GM12878 (cell line): ENCODE results near the gene RAD51. TPM values are rescaled to one million over a fixed set of nuclear protein-coding genes. Genes with fewer than 3 reads are reported as not detected.
A peak's percentile ranks its signal among the peaks of the same experiment; 100 is the strongest.

Experiments
- ATAC-seq: fragments of 200-7000 bp; cut with Tn5 transposase; 3 replicates; pipeline ENCODE4 v1.9.1; 2020; ENCODE audit warnings: mild to moderate bottlenecking, moderate library complexity
- BruUV-seq: library from RNA; stranded (reverse); fragments of 400-500 nt; replicated peaks from 2 replicates; lab custom pipeline; 2021; lab: Mats Ljungman, UMichigan
- CTCF ChIA-PET: fragments of 300-600 bp; sonication (Branson Sonifier 250); formaldehyde crosslinking; extraction: SDS; loops from one replicate; lab custom pipeline; 2021; ENCODE audit warnings: inconsistent platforms; lab: Yijun Ruan, JAX
- POLR2A ChIA-PET: fragments of 350-600 bp; formaldehyde crosslinking; extraction: SDS; loops from one replicate; lab custom pipeline; 2021; ENCODE audit warnings: inconsistent platforms; lab: Charles Lee
- RAD21 ChIA-PET: fragments of 300-600 bp; sonication (Branson Sonifier 250); formaldehyde crosslinking; loops from one replicate; lab custom pipeline; 2023; ENCODE audit warnings: antibody characterized with exemption; ENCODE audit not compliant: unreplicated experiment; lab: Charles Lee
- SMC1A ChIA-PET: fragments of 300-600 bp; sonication (Branson Sonifier 250); formaldehyde crosslinking; loops from one replicate; lab custom pipeline; 2023; ENCODE audit not compliant: unreplicated experiment, uncharacterized antibody; lab: Charles Lee
- DNase-seq: peaks from one replicate; pipeline ENCODE4 v3.0.0-alpha.2; 2011; ENCODE audit warnings: low read depth, low spot score
- FAIRE-seq: peaks from 3 replicates; lab custom pipeline; 2011; peaks lifted over from hg19 to GRCh38; lab: Jason Lieb, UNC
- H2AFZ ChIP-seq: 2 replicates; pipeline ENCODE4 v1.6.0; 2011; ENCODE audit warnings: low read depth, low read length, control low read depth; ENCODE audit not compliant: control insufficient read depth
- H3K27ac ChIP-seq: 2 replicates; pipeline ENCODE4 v1.5.1; 2011; ENCODE audit warnings: control low read depth; ENCODE audit not compliant: control insufficient read depth, insufficient read depth
- H3K27me3 ChIP-seq, 2 experiments: replicated peaks in 1 of 2; 2 replicates each; pipeline versions ENCODE4 v1.6.0 to v1.6.1; 2011; ENCODE audit warnings: low read length in 1 of 2; ENCODE audit not compliant: control insufficient read depth in 2 of 2, insufficient read depth in 2 of 2
- H3K36me3 ChIP-seq, 2 experiments: 2 replicates each; pipeline ENCODE4 v1.5.1; 2011; ENCODE audit warnings: low read length in 1 of 2; ENCODE audit not compliant: control insufficient read depth in 2 of 2, insufficient read depth in 2 of 2
- H3K4me1 ChIP-seq: 2 replicates; pipeline ENCODE4 v1.6.1; 2011; ENCODE audit warnings: mild to moderate bottlenecking, low read length, moderate library complexity, mixed read lengths; ENCODE audit not compliant: control insufficient read depth, insufficient read depth
- H3K4me2 ChIP-seq: 2 replicates; pipeline ENCODE4 v1.6.0; 2011; ENCODE audit warnings: control low read depth; ENCODE audit not compliant: control insufficient read depth, insufficient read depth
- H3K4me3 ChIP-seq: fragments of 200-600 bp; sonication (generic); 2 replicates; pipeline ENCODE4 v1.5.1; 2016
- H3K79me2 ChIP-seq: 2 replicates; pipeline ENCODE4 v1.6.0; 2011; ENCODE audit warnings: low read length; ENCODE audit not compliant: control insufficient read depth, insufficient read depth
- H3K9ac ChIP-seq: 2 replicates; pipeline ENCODE4 v1.8.0; 2011; ENCODE audit warnings: low read length, control low read depth, mixed read lengths; ENCODE audit not compliant: control insufficient read depth, insufficient read depth
- H3K9me3 ChIP-seq: replicated peaks from 3 replicates; pipeline ENCODE4 v1.5.1; 2011; ENCODE audit warnings: mild to moderate bottlenecking, low read length; ENCODE audit not compliant: control insufficient read depth, insufficient read depth
- H4K20me1 ChIP-seq: 2 replicates; pipeline ENCODE4 v1.6.0; 2011; ENCODE audit not compliant: control insufficient read depth, insufficient read depth
- IRF4 ChIP-seq: IDR thresholded peaks from 2 replicates; pipeline ENCODE4 v1.6.1; 2011; ENCODE audit warnings: low read depth, low read length
- NKRF ChIP-seq: fragments of 450-650 bp; conservative IDR thresholded peaks from 2 replicates; pipeline ENCODE4 v1.6.1; 2017; ENCODE audit warnings: mild to moderate bottlenecking, moderate library complexity
- NR2C2 ChIP-seq: IDR thresholded peaks from 2 replicates; pipeline ENCODE4 v1.6.1; 2011; ENCODE audit warnings: borderline replicate concordance, low read depth; ENCODE audit not compliant: control insufficient read depth, insufficient read length
- NR2F1 ChIP-seq: fragments of 450-650 bp; conservative IDR thresholded peaks from 2 replicates; pipeline ENCODE4 v1.6.1; 2017; ENCODE audit warnings: mild to moderate bottlenecking
- PAX5 ChIP-seq: IDR thresholded peaks from 2 replicates; pipeline ENCODE4 v1.6.1; 2011; ENCODE audit warnings: low read depth, low read length, borderline replicate concordance
- RFX5 ChIP-seq: IDR thresholded peaks from 2 replicates; pipeline ENCODE4 v1.6.1; 2011; ENCODE audit warnings: low read depth, low read length, improper control_type of control experiment
- STAT1 ChIP-seq: fragments of 450-650 bp; conservative IDR thresholded peaks from 2 replicates; pipeline ENCODE4 v1.6.1; 2014; ENCODE audit warnings: antibody characterized with exemption, mild to moderate bottlenecking
- TAF1 ChIP-seq: IDR thresholded peaks from 2 replicates; pipeline ENCODE4 v1.6.1; 2011; ENCODE audit warnings: mild to moderate bottlenecking, low read depth, low read length, borderline replicate concordance
- TCF3 ChIP-seq: IDR thresholded peaks from 2 replicates; pipeline ENCODE4 v1.6.1; 2012; ENCODE audit warnings: low read depth, mild to moderate bottlenecking, low read length, borderline replicate concordance; ENCODE audit not compliant: insufficient read depth
- WGBS: methylation state at CpG from one replicate; pipeline ENCODE4 v1.1.6; 2016; ENCODE audit warnings: low lambda C conversion rate; ENCODE audit not compliant: insufficient replicate concordance, insufficient coverage; ENCODE audit errors: missing lambda C conversion rate; 5-methylcytosine and 5-hydroxymethylcytosine counted together
- in situ Hi-C: fragments of 300-500 bp; cut with MboI; formaldehyde crosslinking; loops from 9 replicates; pipeline ENCODE4 v1.14.3; 2018; ENCODE audit warnings: mixed read lengths
- intact Hi-C: fragments of 100-400 bp; cut with micrococcal nuclease; formaldehyde crosslinking; loops from one replicate; pipeline ENCODE4 v1.14.2; 2022; ENCODE audit not compliant: unreplicated experiment
- polyA plus RNA-seq, 11 experiments: library from polyadenylated mRNA; depleted of rRNA in 4 of 11; unstranded in 6 of 11; stranded (reverse) in 5 of 11; fragments of >200 nt; fragmentation: Nextera tagmentation in 4 of 11; fragmentation: Illumina TruSeq in 1 of 11; extraction: Ambion mirVana in 4 of 11; extraction: Trizol in 1 of 11; gene quantifications; 1 replicate in 1 of 11; 2 replicates in 10 of 11; pipeline versions ENCODE4 v1.2.1 to v1.2.3, GENCODE V29; 2011 to 2016; ENCODE audit warnings: inconsistent platforms in 2 of 11, missing spikeins in 2 of 11, low read depth in 1 of 11
- total RNA-seq, 4 experiments: library from RNA; depleted of rRNA in 3 of 4; stranded (reverse); fragments of >200 nt in 3 of 4; fragmentation: Illumina TruSeq in 1 of 4; extraction: Trizol in 1 of 4; gene quantifications; 2 replicates each; pipeline versions ENCODE4 v1.2.1 to v1.2.3, GENCODE V29; 2013 to 2021

Gene RAD51
- total and polyA plus RNA-seq, 10 of the 15 experiments (the other 5 are each of a cell fraction or from before 2014, with no cell fraction given), result 13.1 to 55.0 (median 30.6) TPM

DNA sequence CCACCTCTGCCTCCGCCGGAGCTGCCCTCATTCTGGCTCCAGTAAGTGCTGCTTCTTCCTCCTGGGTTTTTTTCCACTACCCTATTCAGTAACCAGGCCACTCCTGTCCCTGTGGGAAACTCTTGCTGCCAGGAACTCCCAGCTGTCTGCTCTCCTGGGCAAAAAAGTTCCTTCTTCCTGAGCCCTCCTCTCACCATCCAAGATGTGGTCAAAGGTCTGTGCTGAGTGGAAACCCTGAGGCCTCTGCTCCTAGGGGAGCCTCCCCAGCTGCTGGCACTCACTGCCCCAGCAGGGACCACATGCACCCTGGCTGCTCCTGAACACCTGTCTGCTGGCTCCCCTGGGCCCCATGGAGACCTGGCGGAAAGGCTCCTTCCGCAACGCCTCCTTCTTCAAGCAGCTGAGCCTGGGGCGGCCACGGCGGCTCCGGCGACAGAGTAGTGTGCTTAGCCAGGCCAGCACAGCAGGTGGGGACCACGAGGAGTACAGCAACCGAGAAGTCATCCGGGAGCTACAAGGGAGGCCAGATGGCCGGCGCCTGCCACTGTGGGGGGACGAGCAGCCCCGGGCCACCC lies 75.3 kb downstream of the RAD51 start:
- Histone ChIP-seq H3K27ac (peak overlapping the region; percentile 65), H3K9ac (peak overlapping the region; percentile 15; the same call in 1 of the 2 replicates), H2AFZ (peak overlapping the region; percentile 25), H3K27me3 (no peaks in the 10 kb centered on the region), H3K9me3 (no peaks in the 10 kb centered on the region), H4K20me1 (no peaks in the 10 kb centered on the region), H3K79me2 (no peaks in the 10 kb centered on the region), H3K4me1 (peaks cover 32% of the 10 kb centered on the region), H3K4me2 (peak overlapping the region; percentile 52), H3K4me3 (no peak overlapping the region), H3K36me3 (peaks cover 0 to 11% of the 10 kb centered on the region in 2 experiments; a peak in 2 of 4 replicates)
- intact Hi-C loops (no loop called here), in situ Hi-C loops (no loop called here)
- TF ChIP-seq IRF4 (no peak), TCF3 (0 out of 2 replicates have a peak, but pooled peaks have one; percentile 64)
- CTCF ChIA-PET, result interaction anchor here (1.0 to 3.1 kb wide), 12 partner anchors 9 to 102 kb away, joined by 3 to 17 read pairs (median 4); partner anchors contain the start of gene RAD51
- SMC1A ChIA-PET, result interaction anchor here (0.6 to 1.3 kb wide), 8 partner anchors 14 to 91 kb away, joined by 3 to 5 read pairs (median 4); partner anchors contain the start of gene RAD51
- RAD21 ChIA-PET, result interaction anchor here (0.7 to 3.3 kb wide), 4 partner anchors 12 to 102 kb away, joined by 4 to 11 read pairs (median 4); no protein-coding TSS in a partner anchor
- DNase-seq (no peak), FAIRE-seq (no peak), ATAC-seq (no peak; the same call in 1 of the 3 replicates)
- 88% methylated on average over 17 of the region's 17 CpGs for WGBS
- no TSS peak for BruUV-seq
- POLR2A ChIA-PET, result interaction anchor here (0.6 to 2.7 kb wide), 9 partner anchors 8 to 461 kb away, joined by 3 to 12 read pairs (median 3); partner anchors contain the start of gene RAD51

GRCh38 chr15:40771242-40771641 lies 76.3 kb downstream of the RAD51 start:
- intact Hi-C loops (no loop called here), in situ Hi-C loops (no loop called here)
- H3K27me3 ChIP-seq, result no peaks in the 10 kb centered on the region
- no peak overlapping the region for H3K27ac ChIP-seq
- peaks cover 26% of the 10 kb centered on the region for H3K4me1 ChIP-seq
- H4K20me1 ChIP-seq, result no peaks in the 10 kb centered on the region
- DNase-seq (no peak), FAIRE-seq (no peak), ATAC-seq (no peak)
- POLR2A ChIA-PET, result interaction anchor here (2.3 to 2.7 kb wide), 2 partner anchors 77 to 100 kb away, joined by 9 to 12 read pairs; partner anchors contain the start of gene RAD51
- peaks cover 0 to 16% of the 10 kb centered on the region in 2 experiments; a peak in 2 of 4 replicates for H3K36me3 ChIP-seq
- no peaks in the 10 kb centered on the region for H3K9me3 ChIP-seq
- no peak overlapping the region for H3K9ac ChIP-seq
- CTCF ChIA-PET, result interaction anchor here (1.5 to 1.9 kb wide), 2 partner anchors 8 to 77 kb away, joined by 5 to 6 read pairs; partner anchors contain the start of gene RAD51
- no peaks in the 10 kb centered on the region for H3K79me2 ChIP-seq
- WGBS, result 94% methylated on average over 5 of the region's 5 CpGs
- H2AFZ ChIP-seq, result no peak overlapping the region
- no TSS peak for BruUV-seq
- no peak overlapping the region for H3K4me3 ChIP-seq
- TF ChIP-seq NKRF (no peak), NR2C2 (no peak), STAT1 (no peak), NR2F1 (no peak), TAF1 (no peak), PAX5 (no peak), IRF4 (no peak), RFX5 (no peak)
- H3K4me2 ChIP-seq, result no peak overlapping the region
- RAD21 ChIA-PET, result interaction anchor here (3.3 kb wide), 1 partner anchor 11 kb away, joined by 11 read pairs; no protein-coding TSS in a partner anchor
- SMC1A ChIA-PET, result interaction anchor here (1.1 kb wide), 1 partner anchor 14 kb away, joined by 3 read pairs; no protein-coding TSS in a partner anchor
